HCEC 1CT (cell line): ENCODE results near the gene CTNNA3.
A peak's percentile ranks its signal among the peaks of the same experiment; 100 is the strongest.

Source experiments
- DNase-seq: peaks from one replicate; pipeline ENCODE4 v3.0.0-alpha.2; 2017

Gene CTNNA3

DNA sequence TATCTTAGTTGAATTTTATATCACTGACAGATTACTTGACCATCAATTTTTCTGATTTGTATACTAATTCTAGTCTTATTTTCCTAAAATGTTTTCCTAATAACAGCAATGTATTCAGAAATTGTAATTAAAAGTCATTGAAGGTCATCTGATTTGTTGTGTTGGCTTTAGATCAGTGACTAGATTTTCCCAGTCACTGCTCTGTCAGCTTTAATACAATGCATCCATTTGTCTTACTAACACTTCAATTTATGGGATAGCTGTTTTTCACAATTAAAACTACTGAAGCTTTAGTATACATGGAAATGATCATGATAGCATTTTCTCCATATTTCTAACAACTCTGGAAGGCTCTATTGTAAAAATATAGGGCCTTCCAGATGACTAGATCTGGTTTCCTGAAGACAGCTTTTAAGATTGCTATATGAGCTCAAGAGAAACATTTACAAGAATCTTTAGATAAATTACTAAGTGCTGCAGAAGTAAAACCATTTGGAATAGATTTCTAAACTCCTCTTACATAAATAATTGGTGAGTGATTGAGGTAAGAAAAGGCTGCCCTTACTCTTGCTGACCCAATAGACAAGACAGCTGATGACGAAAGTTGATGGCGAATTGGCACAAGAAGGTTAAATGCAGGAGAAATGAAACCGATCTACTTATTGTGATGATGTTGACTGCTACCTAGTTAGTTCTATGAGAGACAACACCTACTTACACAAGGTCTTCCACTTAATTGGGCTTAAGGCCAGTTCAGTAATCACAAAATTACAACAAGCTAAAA is 696.0 kb downstream of the CTNNA3 start:
- DNase-seq = no peak

DNA sequence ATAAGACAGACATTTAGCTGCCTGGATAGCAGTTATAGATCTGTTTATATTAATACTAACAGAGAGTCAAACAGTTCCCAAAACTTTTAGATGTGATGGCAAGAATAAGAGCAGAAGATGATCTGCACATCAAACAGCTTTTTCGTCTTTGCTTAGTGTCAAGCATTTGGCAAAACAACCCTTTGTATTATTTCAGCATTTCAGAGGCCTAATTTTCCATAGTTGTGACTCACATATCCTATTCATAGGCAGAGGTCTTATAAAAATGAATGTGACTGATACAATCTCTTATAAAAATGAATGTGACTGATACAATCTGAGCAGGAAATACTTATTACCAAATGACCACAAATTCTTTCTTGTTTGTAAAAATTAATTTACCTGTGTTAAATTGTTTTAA is 699.0 kb downstream of the CTNNA3 start:
- no peak for DNase-seq

DNA sequence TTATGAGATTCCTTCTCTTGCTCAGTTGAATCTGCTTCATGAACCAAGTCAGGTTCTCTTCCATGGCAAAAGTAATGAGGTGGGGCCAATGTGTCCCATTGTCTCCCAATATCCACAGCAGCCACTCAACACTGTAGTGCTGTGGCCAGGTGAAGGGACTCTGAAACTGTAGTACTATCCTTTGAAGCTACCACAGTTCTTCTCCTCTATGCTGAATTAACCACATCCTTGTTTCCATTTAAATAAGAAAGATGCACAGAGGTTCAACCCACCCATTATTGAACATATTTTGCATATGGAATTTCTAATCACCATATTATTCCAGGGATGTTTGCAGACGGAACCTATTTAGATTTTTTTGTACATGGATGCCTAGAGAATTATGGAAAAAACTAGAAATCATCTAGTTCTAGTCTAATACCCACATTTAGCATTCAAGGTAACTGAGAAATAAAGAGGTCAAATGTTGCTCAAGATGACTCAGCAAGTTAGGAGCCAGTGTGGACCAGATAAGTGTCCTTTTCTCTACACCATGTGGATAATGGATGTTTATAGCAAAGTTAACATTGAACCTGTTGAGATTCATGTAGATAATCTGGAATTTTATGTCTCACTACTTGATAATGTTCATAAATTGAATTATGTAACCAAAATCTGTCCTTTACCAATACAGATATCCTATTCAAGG is 705.7 kb downstream of the CTNNA3 start:
- DNase-seq = no peak

DNA sequence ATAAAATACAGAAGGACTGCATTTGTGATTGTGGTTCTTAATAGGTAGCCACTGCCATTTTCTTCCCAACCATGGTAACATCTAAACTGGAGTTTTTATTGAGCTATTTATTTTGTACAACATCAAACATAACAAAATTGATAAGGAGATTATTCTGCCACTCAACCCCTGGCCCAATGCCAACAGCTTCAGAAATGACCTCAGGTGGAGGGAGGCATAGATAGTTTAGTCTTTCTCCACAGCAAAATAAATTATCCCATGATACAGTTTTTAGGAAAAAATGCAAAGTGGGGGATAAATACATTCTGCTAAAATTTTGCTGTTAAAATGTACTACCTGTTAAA is 712.5 kb downstream of the CTNNA3 start:
- DNase-seq = no peak

DNA sequence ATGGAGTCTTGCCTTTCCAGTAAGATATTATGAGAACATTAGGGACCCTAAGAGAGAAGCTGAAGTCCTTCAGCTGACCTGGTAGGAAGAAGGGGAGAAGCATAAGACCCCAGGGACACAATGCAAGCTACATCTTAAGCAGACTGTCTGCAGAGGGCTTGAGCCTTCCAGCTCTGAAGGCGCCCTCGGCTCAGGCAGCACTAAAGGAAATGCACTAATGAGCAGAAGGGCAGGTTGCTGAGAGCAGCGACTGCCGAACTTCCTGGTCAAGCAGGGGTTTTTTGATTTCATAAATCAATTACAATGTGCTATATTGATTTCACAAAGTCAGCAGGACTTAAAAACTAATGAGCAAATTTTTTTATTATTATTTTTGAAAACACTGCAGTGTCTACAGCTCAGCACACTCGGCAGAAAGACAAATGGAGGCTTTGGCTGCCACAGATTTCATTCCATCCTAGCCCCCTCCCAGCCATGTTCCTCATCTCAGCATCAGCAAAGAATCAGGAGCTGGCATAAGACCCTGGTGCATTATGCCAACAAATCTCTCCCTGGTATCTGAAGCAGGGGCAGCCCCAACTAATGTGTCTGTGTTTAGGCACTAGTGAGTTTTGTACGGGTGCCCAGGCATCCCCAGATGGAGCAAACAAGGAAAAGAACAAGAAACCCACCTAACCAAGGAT is 713.1 kb downstream of the CTNNA3 start:
- DNase-seq = no peak

DNA sequence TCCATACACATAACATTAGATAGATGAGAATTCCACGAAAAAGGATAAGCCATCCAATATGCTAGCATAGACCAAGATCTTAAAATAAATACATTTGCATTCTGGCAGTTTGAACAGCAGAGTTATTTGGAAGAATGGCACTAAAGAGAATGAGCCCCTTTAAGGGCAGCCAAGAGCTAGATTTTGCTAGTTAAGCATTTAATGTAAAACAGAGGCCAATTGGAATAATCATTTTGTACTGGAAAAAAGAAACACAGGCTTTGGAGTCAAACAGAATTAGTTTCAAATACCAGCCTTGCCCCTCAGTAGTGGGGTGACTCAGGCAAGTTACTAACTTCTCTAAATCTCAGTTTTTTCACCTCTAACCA is 714.0 kb downstream of the CTNNA3 start:
- no peak for DNase-seq

DNA sequence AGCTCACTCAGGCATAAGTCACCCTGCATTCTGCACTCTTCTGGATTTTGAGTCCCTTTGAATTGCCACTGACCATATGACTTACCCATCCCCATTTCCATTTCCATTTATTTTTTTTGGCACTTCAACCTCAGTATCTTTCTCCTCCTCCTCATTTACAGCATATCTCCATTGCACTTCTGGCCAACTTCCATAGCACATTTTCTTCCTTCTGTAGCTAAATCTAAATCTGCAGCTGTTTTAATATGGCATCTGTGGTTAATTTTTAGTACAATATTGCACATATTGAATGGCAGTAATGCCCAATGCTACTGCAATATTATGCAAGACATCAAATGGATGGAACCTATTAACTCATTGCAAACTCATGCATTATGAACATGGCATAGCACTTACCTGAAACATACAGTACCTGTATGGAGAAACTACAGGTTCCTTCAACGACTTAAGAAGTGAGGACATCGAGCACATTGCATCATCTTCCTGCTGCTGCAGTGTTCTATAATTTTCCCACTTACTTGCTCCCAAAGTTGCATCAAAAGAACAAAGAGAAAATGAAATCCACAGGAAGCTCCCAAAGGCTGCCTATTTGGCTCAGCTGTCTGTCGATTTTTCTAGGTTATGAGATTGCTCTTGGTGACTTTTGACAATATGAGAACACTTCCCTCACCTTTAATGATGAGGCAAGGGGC is 714.5 kb downstream of the CTNNA3 start:
- DNase-seq = no peak

DNA sequence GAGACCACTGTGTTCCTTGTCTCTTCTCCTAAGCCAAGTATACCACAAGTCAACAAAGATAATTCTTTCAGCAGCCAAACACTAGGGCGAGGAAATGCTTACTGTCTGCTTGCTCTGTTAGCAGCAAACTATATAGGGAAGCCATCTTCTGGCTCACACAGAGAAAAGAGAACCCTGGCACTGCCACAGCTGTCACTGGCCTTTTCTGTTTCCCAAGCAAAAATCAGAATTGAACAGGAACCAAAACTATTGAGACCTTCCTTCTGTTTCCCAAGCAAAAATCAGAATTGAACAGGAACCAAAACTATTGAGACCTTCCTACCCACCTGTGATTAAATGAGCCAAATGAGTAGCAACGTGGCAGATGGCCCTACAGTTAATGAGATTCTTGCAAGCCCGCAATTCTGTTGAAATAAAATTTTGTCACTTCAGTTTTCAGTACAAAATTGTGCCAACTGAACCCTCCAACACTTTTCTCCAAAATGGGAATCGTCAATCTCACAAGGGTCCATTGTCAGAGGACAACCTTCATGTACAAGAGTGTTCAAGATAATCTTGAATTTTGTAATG is 715.7 kb downstream of the CTNNA3 start:
- no peak for DNase-seq

DNA sequence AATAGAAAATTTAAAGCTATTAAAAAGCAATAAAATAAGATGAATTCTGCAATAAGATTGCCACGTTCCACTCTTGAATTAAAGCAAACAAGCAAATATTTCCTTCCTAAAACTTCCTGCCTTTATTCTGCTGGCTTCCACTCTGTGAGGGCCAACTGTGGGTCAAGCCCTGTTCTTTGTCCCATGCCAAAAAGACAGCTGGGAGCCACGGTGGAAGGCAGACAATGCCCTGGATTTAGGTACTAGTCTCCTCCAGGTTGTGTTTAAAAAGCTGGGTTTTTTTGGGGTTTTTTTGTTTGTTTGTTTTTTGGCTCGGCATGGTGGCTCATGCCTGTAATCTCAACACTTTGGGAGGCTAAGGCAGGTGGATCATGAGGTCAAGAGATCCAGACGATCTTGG is 731.0 kb downstream of the CTNNA3 start:
- DNase-seq = no peak

DNA sequence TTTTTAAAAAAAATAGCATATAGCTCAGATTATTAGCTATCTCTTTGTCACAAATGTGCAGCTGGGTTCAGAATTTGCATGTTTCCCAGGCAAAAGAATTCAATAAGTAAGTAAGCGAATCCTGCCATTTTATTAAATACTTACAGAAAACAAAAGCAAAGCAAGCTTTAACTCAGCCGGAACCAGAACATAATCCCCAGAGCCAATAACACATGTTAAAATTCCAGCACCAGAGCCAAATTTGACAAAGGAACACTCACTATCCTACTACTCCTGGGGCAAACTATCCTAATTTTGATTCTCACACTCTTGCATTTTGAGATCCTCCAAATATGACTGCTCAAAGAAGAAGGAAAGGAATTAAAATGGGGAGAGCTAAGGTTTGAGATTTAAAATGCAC is 737.5 kb downstream of the CTNNA3 start:
- no peak for DNase-seq

DNA sequence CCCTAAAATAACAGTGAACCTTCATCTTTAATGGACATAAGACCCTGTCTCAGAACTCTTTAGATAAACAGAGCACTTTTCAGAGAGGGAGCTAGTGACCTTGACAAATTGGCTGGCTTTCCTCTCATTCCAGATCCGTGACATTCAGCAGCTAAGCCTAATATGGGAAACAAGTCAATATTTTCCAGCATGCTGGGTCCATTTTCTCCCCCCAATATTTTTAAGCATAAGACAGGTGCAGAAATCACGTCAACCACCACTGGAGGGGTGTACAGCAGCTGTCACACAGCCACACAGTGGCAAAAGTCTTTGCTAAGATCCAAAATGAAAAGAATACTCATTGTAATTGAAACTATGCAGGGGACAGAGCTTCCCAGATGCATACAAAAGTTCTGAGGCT is 744.1 kb downstream of the CTNNA3 start:
- DNase-seq = no peak

DNA sequence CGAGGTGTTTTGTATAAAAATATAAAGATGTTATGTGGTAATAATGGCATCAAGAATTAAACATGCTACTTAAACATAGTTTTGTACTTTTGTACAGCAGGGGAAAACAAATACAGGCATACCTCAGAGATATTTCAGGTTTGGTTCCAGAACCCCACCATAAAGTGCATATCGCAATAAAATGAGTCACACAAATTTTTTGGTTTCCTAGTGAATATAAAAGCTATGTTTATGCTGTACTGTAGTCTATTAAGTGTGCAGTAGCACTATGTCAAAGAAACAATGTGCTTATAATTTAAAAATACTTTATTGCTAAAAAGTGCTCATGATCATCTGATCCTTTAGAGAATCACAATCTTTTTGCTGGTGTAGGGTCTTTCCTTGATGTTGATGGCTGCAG is 752.4 kb downstream of the CTNNA3 start:
- DNase-seq = no peak

DNA sequence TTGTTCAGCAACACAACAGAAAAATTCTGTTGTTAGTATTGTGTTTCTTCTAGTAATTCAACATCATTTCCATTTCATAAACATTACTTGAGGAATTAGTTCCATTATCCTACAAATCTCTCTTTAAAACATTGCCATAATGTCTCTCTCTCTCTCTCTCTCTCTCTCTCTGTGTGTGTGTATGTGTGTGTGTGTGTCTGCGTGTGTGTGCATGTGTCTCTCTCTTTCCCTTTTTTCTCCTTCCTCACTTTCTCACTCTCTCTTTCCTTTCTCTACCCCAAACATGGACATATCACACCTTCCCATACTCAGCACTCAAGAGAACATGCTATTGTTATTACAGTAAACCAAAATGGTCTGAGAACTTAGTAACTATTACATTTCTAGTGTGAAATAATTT is 753.6 kb downstream of the CTNNA3 start:
- DNase-seq = no peak

DNA sequence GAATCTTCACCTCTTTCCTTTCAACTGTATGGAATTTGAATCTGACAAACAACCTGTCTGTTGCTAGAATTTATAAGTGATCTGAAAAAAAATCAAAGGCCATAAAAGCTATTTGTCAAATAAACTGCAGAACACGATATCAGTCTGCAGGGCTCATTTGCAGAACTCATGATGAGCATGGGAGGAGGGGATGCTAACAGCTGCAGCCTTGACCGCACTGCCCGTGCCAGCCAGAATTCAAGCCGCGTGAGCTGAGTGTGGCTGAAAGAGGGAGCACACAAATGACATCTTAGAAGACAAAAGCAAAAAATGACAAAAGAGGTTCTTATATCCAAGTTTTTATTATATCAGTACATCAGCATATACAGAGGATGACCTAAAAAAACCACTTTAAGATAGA is 754.5 kb downstream of the CTNNA3 start:
- DNase-seq = no peak

DNA sequence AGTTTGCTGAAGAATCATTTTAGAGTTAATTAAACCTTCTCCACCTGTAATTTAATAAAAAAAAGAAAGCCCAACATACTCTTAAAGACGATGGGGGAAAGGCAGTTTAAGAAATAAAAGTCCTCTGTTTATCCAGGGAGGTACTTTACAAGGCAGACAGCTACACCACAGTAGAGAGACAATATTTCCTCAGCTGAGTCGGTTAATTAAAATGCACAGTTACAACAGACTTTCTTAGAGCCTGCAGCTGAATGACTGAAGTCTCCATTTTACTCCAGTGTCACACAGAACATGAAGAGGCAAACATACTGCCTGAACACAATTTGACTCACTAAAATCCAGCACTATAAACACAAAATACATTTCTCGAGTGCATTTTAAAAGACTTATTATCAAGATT is 755.0 kb downstream of the CTNNA3 start:
- DNase-seq = no peak

DNA sequence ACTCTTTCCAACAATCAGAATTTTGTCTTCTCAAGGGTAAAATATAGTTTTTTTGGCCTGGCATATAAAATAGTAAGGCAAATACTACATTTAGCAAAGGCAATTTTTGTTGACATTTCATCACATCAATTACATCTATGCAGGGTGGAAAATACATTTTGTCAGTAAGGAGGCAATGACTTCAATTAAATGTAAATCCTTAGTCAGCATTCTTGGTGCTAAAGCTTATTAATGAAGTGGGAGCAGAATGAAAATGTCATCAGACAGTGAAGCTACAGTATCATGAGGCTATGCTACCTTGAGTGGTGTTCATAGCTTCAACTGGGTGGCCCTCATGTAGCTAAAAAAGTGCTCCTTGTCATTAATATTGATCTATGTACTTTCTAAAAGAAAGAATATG is 761.3 kb downstream of the CTNNA3 start:
- no peak for DNase-seq

DNA sequence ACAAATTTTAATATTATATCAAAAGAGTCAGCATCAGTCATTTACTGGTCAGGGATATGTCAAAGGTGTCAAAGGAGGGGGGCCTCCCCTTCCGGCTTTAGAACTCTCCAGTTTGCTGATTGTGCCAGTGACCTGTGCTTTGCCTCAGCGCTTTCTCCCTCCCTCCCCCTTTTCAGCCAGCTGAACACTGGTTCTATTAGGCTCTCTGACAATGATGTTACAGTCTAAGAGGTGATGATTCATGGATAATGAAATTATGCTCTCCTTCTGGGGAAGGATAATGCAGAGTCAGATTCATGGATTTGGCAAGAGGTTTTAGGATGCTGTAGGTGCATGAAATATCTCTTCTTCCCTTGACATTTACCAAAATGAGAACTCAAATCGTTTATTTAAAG is 764.0 kb downstream of the CTNNA3 start:
- DNase-seq = no peak

DNA sequence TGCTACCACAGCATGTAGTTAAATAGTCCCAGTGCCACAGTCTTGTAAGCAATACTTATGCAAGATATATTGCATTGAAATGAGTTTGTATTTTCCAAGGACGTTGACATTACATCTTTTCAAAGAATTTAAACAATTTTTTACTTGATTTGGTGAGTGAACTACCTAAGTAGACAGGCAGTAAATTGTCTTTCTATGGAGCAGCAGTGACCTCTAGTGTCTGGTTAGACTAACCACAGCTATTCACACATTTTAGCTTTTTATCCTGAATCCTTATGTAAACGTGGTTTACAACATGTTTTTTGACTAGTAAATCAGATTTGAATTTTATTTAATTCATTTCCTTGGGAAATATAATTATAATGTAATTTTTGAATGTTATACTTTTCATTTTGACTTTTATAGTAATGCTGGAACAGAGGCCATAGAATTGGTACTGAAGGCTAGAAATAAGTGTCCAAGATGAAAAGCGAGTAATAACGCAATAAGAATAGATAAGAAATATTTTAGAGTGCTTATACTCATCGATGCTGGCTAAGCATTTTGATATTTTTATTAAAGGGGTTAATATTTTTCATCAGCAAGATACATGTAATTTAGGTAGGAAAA is 764.6 kb downstream of the CTNNA3 start:
- DNase-seq = peak; percentile 46

DNA sequence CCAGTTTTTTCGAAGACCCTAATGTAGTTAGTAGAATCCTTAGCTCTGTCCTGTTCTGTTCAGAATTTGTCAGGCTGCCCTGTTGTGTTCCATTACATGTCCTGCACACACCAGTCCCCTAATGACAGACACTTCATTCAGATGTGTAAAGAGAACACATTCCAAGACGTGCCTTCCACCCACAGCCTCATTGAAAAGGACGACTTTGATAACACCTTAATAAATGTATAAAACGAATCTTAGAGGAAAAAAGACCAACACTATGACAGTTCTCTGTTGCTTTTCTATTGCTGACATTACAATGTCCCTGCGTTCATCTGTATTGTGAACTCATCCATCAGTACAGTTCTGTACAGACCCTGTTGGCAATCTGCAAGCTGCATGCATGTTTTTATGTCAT is 766.6 kb downstream of the CTNNA3 start:
- DNase-seq = no peak

DNA sequence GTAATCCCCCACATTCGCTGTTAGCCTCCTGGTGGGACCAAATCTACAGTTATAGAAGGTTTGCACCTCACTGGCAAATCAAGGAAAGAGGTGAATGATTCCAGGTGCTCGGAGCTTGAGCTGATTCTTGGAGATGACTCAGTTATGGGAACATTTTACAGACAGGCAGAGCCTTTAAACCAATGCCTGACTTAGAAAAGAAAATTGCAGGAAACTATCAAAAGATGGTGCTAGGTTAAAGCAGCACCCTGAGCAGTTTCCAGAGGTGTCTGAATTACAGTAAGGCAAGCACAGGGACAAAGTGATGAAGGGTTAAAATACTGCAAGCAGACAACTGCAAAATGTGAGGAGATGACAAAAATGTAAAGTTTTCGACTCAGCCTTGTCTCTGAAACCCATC is 767.2 kb downstream of the CTNNA3 start:
- no peak for DNase-seq

DNA sequence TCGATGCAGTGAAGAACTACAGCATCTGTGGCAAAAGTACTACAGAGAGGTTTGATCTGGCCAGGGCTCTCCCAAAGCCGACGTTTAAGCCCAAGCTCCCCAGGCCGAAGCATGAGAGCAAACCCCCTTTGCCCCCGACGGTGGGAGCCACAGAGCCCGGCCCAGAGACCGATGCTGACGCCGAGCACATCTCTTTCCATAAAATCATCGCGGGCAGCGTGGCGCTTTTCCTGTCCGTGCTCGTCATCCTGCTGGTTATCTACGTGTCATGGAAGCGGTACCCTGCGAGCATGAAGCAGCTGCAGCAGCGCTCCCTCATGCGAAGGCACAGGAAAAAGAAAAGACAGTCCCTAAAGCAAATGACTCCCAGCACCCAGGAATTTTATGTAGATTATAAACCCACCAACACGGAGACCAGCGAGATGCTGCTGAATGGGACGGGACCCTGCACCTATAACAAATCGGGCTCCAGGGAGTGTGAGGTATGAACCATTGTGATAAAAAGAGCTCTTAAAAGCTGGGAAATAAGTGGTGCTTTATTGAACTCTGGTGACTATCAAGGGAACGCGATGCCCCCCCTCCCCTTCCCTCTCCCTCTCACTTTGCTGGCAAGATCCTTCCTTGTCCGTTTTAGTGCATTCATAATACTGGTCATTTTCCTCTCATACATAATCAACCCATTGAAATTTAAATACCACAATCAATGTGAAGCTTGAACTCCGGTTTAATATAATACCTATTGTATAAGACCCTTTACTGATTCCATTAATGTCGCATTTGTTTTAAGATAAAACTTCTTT is 767.8 kb downstream of the CTNNA3 start:
- DNase-seq = no peak
